ENCODE measurements around the gene TCF20.

DNA sequence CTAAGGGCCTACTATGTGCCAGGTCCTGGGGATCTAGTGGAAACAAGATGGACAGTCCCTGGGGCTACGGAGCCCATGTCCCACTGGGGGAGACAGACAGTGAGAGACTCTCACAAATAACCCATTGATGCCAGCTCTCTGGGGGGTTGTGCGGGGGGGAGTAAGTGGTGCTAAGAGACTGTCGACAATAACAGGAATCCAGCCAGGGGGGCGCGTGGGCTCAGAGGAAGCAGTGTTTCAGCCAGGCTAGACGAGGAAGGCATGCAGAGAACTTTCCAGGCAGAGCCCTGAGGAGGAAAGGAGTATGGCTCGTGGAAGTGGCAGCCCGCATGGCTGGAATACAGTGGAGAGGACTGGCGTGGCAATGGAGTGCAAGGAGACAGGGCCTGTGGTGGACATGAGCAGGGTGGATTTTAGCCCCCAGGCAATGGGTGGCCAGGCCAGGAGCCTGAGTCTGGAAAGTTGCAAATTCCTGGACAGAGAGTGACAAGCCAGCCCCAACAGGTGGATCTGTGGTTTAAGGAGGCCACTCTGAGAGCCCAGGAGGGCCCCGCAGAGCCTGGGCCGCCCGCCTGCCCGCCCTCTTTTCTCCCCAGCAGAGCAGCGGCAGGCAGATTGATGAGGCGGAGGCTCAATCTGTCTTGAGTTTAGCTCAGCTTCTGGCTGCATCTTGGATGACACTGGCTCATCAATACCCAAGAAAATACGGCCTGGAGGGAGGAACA lies 40.0 kb upstream of the TCF20 start:
- TF ChIP-seq, protein P1, sequence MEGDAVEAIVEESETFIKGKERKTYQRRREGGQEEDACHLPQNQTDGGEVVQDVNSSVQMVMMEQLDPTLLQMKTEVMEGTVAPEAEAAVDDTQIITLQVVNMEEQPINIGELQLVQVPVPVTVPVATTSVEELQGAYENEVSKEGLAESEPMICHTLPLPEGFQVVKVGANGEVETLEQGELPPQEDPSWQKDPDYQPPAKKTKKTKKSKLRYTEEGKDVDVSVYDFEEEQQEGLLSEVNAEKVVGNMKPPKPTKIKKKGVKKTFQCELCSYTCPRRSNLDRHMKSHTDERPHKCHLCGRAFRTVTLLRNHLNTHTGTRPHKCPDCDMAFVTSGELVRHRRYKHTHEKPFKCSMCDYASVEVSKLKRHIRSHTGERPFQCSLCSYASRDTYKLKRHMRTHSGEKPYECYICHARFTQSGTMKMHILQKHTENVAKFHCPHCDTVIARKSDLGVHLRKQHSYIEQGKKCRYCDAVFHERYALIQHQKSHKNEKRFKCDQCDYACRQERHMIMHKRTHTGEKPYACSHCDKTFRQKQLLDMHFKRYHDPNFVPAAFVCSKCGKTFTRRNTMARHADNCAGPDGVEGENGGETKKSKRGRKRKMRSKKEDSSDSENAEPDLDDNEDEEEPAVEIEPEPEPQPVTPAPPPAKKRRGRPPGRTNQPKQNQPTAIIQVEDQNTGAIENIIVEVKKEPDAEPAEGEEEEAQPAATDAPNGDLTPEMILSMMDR (IDR thresholded peaks at IDR 0.05), result no peak
- no peak for TF ChIP-seq POLR2A (IDR thresholded peaks at IDR 0.05)
